ENCODE results near the gene CSDE1. TPM values are rescaled to one million over a fixed set of nuclear protein-coding genes. Genes with fewer than 3 reads are reported as not detected.

Gene CSDE1
- total RNA-seq, 6 experiments from 2014 or later, result 508 to 582 (median 527) TPM

DNA sequence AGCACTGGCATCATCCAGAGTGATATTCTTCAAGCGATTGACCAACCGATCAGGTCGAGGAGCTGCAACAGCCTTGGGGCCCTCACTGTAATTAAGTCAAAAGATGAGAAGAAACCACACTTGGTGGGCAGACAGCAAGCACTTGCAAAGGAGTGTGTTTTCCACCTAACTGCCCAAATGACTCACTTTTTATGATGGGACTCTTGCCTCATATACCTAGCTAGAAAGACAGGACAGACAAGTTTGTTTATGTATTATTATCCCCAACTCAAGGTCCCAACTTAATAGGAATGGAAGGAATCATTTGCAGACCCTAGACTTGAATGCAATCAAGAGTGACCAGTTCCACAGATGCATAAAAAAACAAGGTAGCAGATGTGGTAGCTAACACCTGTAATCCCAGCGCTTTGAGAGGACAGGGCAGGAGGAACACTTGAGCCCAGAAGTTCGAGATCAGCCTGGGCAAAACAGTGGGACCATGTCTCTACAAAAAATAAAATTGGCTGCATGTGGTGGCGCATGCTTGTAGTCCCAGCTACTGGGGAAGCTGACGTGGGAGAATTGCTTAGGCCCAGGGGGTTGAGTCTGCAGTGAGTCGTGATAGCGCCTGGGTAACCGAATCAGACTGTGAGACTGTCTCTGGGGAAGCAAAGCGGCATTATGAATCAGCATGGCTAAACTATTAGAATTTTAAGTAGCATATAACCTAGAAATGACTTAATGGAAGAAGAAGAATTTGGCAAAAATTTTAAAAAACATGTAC, 38.9 kb downstream of the CSDE1 start:
- TF ChIP-seq, protein P1, sequence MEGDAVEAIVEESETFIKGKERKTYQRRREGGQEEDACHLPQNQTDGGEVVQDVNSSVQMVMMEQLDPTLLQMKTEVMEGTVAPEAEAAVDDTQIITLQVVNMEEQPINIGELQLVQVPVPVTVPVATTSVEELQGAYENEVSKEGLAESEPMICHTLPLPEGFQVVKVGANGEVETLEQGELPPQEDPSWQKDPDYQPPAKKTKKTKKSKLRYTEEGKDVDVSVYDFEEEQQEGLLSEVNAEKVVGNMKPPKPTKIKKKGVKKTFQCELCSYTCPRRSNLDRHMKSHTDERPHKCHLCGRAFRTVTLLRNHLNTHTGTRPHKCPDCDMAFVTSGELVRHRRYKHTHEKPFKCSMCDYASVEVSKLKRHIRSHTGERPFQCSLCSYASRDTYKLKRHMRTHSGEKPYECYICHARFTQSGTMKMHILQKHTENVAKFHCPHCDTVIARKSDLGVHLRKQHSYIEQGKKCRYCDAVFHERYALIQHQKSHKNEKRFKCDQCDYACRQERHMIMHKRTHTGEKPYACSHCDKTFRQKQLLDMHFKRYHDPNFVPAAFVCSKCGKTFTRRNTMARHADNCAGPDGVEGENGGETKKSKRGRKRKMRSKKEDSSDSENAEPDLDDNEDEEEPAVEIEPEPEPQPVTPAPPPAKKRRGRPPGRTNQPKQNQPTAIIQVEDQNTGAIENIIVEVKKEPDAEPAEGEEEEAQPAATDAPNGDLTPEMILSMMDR (IDR thresholded peaks at IDR 0.05), result no peak
- Mint-ChIP-seq H3K9me3 (no peaks in the 10 kb centered on the region), H3K4me3 (no peak overlapping the region), H3K36me3 (ENCODE audit: low read depth) (peaks cover 76% of the 10 kb centered on the region), H3K4me1 (ENCODE audit: low read depth) (peaks cover 47% of the 10 kb centered on the region), H3K27me3 (ENCODE audit: insufficient read depth) (no peaks in the 10 kb centered on the region; the same call in 1 of the 2 replicates), H3K27ac (peak overlapping the region; percentile 43)
- DNase-seq, result peak; percentile 51

DNA sequence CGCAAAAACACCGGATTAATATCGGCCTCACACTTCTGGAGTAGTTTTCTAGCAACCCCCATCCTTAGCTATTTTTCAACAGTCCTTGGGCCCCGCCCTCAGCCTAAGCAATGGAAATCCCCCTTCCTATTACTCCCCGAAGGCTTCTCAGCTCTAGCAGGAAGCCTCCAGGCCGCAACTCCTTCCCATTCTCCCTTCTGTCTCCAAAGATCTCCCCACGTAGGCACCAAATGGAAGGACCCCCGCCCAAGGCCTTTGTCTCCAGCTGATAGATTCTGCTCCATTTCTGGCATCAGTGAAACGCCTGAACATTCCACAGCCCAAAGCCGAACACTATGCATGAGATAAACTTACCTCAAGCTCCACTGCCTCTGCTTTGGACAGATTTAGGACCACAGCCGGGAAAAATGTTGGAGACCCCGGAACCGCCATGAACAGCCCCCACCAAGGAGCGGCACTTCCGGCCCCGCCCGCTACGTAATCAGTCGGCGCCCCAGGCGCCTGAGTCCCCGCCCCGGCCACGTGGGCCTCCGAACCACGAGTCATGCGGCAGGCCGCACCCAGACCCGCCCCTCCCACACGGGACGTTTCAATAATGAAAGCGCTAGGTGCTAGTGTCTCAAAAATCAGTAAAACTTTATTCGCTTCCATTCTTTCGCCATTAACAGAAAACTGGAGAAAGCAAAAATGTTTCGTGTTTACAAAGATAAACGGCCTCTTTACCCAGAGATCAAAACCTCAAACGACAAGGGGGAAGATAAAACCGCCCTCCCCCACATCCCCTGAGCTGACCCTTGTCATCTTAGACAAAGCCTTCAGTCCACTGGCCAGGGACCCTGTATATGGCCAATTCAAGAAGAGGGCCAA, 41.2 kb downstream of the CSDE1 start, which contains the start of gene NRAS:
NRAS (minus strand) TSS at position 468 of the 867 bp plus-strand sequence. CDS start 611 bp downstream, outside the sequence.
- H3K36me3 Mint-ChIP-seq (ENCODE audit: low read depth), result peaks cover 72% of the 10 kb centered on the region
- no peaks in the 10 kb centered on the region; the same call in 1 of the 2 replicates for H3K27me3 Mint-ChIP-seq (ENCODE audit: insufficient read depth)
- peaks cover 50% of the 10 kb centered on the region for H3K4me1 Mint-ChIP-seq (ENCODE audit: low read depth)
- peak within 1 kb of the TSS; percentile 99 for H3K4me3 Mint-ChIP-seq
- TF ChIP-seq, protein P1 (IDR thresholded peaks at IDR 0.05), result no peak
- H3K9me3 Mint-ChIP-seq, result no peaks in the 10 kb centered on the region
- peak within 1 kb of the TSS; percentile 99 for H3K27ac Mint-ChIP-seq
- DNase-seq, result peak; percentile 84

DNA sequence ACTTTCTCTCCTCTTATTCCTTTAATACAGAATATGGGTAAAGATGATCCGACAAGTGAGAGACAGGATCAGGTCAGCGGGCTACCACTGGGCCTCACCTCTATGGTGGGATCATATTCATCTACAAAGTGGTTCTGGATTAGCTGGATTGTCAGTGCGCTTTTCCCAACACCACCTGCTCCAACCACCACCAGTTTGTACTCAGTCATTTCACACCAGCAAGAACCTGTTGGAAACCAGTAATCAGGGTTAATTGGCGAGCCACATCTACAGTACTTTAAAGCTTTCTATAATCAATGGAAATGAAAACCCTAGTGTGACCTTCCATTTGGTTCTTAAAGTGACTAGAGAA, 41.9 kb downstream of the CSDE1 start:
- H3K36me3 Mint-ChIP-seq (ENCODE audit: low read depth), result peaks cover 67% of the 10 kb centered on the region

DNA sequence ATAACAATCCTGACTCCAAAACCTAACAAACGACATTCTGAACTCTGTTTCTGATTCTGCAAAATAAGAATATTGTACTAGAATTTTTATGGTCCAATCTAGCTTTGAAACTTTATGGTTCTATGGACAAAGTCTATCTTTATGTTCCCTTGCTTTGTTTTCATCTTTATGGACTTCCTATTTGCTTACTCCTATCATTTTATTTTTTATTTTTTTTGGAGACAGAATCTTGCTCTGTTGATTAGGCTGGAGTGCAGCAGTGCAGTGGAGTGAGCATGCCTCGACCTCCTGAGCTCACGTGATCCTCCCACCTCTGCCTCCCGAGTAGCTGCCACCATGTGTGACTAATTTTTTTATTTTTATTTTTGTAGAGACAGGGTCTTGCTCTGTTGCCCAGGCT, 44.8 kb downstream of the CSDE1 start:
- Mint-ChIP-seq H3K4me1 (ENCODE audit: low read depth) (peaks cover 26% of the 10 kb centered on the region), H3K27ac (no peak overlapping the region), H3K36me3 (ENCODE audit: low read depth) (peaks cover 53% of the 10 kb centered on the region), H3K9me3 (no peaks in the 10 kb centered on the region), H3K4me3 (no peak overlapping the region), H3K27me3 (ENCODE audit: insufficient read depth) (no peaks in the 10 kb centered on the region; the same call in 1 of the 2 replicates)
- no peak for DNase-seq
- TF ChIP-seq, protein P1 (IDR thresholded peaks at IDR 0.05), result no peak

More for the DNA sequence above, 41.9 kb downstream of the CSDE1 start:
- Mint-ChIP-seq H3K4me3 (peak overlapping the region; percentile 99), H3K4me1 (ENCODE audit: low read depth) (peaks cover 46% of the 10 kb centered on the region), H3K9me3 (no peaks in the 10 kb centered on the region), H3K27ac (peak overlapping the region; percentile 99), H3K27me3 (ENCODE audit: insufficient read depth) (no peaks in the 10 kb centered on the region; the same call in 1 of the 2 replicates)
- no peak for DNase-seq
- TF ChIP-seq, protein P1 (IDR thresholded peaks at IDR 0.05), result no peak

DNA sequence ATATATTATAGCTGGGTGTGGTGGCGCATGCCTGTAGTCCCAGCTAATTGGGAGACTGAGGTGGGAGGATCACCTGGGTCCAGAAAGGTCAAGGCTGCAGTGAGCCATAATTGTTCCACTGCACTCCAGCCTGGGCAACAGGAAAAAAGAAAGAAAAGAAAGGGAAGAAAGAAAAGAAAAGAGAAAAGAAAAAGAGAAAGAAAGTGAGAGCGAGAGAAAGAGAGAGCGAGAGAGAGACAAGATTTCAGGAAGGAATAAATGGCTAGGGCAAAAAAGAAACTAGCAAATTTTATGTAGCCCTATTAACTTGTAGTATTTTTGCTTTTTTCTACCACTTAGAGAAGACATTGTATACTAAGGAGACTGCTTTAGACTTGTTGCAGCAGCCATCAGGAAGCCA, 47.4 kb downstream of the CSDE1 start:
- Mint-ChIP-seq H3K9me3 (no peaks in the 10 kb centered on the region), H3K4me3 (no peak overlapping the region), H3K27ac (no peak overlapping the region; the same call in 1 of the 2 replicates), H3K4me1 (ENCODE audit: low read depth) (peaks cover 7% of the 10 kb centered on the region), H3K27me3 (ENCODE audit: insufficient read depth) (no peaks in the 10 kb centered on the region), H3K36me3 (ENCODE audit: low read depth) (peaks cover 43% of the 10 kb centered on the region)
- no peak for DNase-seq
- TF ChIP-seq, protein P1 (IDR thresholded peaks at IDR 0.05), result no peak
